HepG2 (cell line): ENCODE results near the gene STK32B.

Experiments
- EP300 ChIP-seq, 3 experiments: sonication (generic) in 1 of 3; formaldehyde crosslinking in 1 of 3; IDR thresholded peaks; 2 replicates each; pipeline versions ENCODE4 v1.5.1 to v1.6.1; 2011 to 2020; ENCODE audit warnings: low read depth in 2 of 3, low read length in 2 of 3, borderline replicate concordance in 1 of 3, improper control_type of control experiment in 1 of 3, mild to moderate bottlenecking in 1 of 3, missing genetic modification reagents in 1 of 3, moderate library complexity in 1 of 3
- NCOR1 ChIP-seq: fragments of 200-600 bp; sonication (generic); IDR thresholded peaks from 2 replicates; pipeline ENCODE4 v1.7.0; 2017; ENCODE audit warnings: antibody characterized with exemption, low read length, borderline replicate concordance
- TF ChIP-seq, protein P1 (sequence below): sonication (generic); formaldehyde crosslinking; IDR thresholded peaks from 2 replicates; pipeline ENCODE4 v1.4.0; 2020; ENCODE audit warnings: low read depth, missing genetic modification reagents
- TF ChIP-seq, protein P2 (sequence below): IDR thresholded peaks from 2 replicates; pipeline ENCODE4 v1.6.1; 2016; ENCODE audit warnings: missing compliant biosample characterization, missing genetic modification reagents, borderline replicate concordance
- TF ChIP-seq, protein P3 (sequence below), 2 experiments: fragments of 450-650 bp in 1 of 2; sonication (generic) in 1 of 2; formaldehyde crosslinking; IDR thresholded peaks; 2 replicates each; pipeline versions ENCODE4 v1.5.0 to v1.8.0; 2020 to 2022; ENCODE audit warnings: mild to moderate bottlenecking in 1 of 2, missing genetic modification reagents in 1 of 2

DNA sequence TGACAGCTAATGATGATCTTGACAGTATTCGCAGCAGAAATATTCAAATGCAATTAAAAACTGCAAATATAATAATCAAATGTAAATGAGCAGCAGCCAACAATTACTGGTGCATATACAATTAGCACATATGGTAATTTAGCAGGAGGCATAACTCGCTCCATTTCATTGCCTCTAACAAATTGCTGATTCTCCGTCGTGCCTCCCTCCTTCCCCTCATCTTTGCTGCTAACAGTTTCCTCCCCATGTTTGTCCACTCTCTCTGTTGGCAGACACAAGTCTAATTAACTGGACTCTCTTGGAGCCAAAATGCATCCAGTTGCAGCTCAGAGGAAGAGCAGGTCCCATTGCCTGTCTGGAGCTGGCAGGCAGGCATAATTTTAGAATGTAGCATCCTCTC, 210.6 kb downstream of the STK32B start:
- TF ChIP-seq EP300 (IDR thresholded peaks at IDR 0.05; ENCODE audit: low read depth in 2 of 2, low read length in 2 of 2) (no peak), EP300 (CRISPR knock-in tag; IDR thresholded peaks at IDR 0.05; ENCODE audit: borderline replicate concordance) (no peak), NCOR1 (no peak)
- TF ChIP-seq, protein P1, sequence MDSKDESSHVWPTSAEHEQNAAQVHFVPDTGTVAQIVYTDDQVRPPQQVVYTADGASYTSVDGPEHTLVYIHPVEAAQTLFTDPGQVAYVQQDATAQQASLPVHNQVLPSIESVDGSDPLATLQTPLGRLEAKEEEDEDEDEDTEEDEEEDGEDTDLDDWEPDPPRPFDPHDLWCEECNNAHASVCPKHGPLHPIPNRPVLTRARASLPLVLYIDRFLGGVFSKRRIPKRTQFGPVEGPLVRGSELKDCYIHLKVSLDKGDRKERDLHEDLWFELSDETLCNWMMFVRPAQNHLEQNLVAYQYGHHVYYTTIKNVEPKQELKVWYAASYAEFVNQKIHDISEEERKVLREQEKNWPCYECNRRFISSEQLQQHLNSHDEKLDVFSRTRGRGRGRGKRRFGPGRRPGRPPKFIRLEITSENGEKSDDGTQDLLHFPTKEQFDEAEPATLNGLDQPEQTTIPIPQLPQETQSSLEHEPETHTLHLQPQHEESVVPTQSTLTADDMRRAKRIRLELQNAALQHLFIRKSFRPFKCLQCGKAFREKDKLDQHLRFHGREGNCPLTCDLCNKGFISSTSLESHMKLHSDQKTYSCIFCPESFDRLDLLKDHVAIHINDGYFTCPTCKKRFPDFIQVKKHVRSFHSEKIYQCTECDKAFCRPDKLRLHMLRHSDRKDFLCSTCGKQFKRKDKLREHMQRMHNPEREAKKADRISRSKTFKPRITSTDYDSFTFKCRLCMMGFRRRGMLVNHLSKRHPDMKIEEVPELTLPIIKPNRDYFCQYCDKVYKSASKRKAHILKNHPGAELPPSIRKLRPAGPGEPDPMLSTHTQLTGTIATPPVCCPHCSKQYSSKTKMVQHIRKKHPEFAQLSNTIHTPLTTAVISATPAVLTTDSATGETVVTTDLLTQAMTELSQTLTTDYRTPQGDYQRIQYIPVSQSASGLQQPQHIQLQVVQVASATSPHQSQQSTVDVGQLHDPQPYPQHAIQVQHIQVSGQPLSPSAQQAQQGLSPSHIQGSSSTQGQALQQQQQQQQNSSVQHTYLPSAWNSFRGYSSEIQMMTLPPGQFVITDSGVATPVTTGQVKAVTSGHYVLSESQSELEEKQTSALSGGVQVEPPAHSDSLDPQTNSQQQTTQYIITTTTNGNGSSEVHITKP (CRISPR knock-in tag) = no peak
- TF ChIP-seq, protein P2, sequence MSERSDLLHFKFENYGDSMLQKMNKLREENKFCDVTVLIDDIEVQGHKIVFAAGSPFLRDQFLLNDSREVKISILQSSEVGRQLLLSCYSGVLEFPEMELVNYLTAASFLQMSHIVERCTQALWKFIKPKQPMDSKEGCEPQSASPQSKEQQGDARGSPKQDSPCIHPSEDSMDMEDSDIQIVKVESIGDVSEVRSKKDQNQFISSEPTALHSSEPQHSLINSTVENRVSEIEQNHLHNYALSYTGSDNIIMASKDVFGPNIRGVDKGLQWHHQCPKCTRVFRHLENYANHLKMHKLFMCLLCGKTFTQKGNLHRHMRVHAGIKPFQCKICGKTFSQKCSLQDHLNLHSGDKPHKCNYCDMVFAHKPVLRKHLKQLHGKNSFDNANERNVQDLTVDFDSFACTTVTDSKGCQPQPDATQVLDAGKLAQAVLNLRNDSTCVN (CRISPR knock-in tag) = no peak
- TF ChIP-seq, protein P3, sequence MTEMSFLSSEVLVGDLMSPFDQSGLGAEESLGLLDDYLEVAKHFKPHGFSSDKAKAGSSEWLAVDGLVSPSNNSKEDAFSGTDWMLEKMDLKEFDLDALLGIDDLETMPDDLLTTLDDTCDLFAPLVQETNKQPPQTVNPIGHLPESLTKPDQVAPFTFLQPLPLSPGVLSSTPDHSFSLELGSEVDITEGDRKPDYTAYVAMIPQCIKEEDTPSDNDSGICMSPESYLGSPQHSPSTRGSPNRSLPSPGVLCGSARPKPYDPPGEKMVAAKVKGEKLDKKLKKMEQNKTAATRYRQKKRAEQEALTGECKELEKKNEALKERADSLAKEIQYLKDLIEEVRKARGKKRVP (CRISPR knock-in tag; IDR thresholded peaks at IDR 0.05) = no peak
